NCI-H460 (cell line): ENCODE results near the gene CCND3. TPM values are rescaled to one million over a fixed set of nuclear protein-coding genes. Genes with fewer than 3 reads are reported as not detected.
A peak's percentile ranks its signal among the peaks of the same experiment; 100 is the strongest.

ENCODE experiments used
- DNase-seq: peaks from one replicate; pipeline ENCODE4 v3.0.0-alpha.2; 2016; ENCODE audit warnings: low read depth; ENCODE audit errors: extremely low read depth
- total RNA-seq: library from RNA; depleted of rRNA; stranded (reverse); fragments of >200 nt; shearing (Covaris generic); gene quantifications from 2 replicates; pipeline ENCODE4 v1.2.3, GENCODE V29; 2014

Gene CCND3
- total RNA-seq, 1 experiment from 2014 or later: 18.9 TPM

DNA sequence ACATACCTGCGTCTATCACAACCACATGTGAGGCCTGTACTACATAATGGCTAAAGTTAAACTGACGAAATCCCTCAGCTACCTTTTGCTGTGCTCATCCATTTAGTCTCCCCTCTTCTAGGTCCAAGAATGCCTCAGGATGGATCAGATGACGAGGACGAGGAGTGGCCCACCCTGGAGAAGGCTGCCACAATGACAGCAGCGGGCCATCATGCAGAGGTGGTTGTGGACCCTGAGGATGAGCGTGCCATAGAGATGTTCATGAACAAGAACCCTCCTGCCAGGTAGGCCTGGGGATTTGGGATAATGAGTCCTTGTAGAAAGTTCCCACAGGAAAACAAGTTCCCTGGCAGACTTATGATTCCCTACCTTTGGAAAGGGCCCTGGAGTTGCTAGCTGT is 14.4 kb downstream of the CCND3 start:
- no peak for DNase-seq

DNA sequence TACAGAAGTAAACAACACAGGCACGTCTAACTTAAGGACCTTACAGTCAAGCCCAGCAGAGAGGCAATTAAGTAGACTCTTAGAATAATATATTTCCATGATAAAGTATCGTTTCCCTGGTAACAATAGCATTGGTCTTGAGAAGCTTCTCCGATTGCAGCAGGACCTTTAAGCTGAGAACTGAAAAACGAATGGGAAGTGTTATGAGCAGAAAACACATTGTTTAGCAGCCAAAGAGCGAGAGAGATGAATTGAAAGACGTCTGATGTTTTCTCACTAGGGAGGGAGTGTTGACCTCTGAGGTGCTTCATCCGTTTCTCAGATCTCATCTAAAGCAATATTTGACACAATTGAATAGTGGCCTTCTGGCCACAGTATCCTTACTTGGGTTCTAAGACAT is 19.5 kb downstream of the CCND3 start:
- no peak for DNase-seq

DNA sequence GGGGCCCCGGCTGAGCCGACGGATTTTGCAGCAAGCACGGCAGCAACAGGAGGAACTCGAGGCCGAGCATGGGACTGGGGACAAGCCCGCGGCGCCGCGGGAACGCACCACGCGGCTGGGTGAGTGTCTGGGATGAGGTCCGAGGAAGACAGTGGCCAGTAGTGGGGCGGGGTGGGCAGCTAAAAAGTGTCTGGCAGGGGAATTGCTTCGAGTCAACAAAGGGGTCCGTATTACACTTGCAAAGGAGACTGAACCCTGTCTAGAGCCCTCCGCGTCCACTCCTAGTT is 20.0 kb downstream of the CCND3 start:
- DNase-seq: no peak

DNA sequence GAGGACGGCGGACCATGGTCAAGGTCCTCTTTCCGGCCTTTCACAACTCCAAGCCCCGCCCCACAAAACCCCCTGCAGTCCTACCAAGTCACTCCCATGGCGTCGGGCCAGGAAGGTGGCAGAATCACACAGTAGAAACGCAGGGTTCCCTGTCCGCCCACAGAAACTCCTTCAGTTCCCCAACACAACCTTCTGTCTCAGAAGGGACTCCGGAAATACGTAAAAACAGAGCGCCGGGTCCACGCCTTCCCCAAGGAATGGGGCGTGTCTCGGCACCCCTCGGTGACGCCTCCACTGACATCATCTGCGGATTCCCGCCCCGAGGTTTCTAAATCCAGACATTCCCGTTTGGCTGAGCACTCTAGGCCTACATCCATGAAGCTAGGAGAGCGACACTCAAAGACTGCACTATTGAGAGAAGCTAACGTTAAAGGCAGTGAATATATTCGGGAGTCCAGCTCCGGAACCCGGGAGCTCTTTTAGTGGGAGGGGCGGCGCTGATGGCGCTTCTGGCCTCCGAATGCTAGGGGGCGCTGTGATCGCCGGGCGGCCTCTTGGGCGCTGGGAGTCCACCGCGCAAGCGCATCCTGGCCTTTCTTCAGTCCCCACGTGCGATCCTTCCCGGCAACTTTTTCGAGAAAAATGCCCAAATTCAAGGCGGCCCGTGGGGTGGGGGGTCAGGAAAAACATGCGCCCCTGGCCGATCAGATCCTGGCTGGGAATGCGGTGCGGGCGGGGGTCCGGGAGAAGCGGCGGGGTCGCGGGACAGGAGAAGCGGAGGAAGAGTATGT is 20.5 kb downstream of the CCND3 start, which contains the start of the genes BYSL and MED20:
BYSL (plus strand) TSS at position 579 of the 791 bp plus-strand sequence; CDS start at position 643, 64 bp downstream.
MED20 (minus strand) TSS at position 219 of the 791 bp plus-strand sequence; CDS start at position 98, 121 bp downstream.
- peak; percentile 94 for DNase-seq

DNA sequence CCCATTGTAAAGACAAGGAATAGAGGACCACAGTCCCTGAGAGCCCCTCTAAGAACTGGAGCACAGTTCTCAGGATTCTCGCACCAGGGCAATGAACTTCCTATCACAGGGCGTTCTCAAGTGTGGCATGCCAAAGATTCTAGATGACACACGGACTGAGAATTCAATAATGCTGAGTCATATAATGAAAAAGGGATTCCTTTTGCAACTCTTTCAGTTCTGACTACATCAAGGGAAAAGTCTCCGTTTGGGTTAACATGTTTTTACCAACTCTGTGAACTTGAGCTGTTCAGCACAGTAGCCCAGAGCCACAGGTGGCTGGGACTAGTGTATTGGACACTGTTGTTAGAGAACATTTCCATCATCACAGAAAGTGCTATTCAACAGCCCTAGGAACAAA is 24.1 kb downstream of the CCND3 start:
- DNase-seq: peak; percentile 90

DNA sequence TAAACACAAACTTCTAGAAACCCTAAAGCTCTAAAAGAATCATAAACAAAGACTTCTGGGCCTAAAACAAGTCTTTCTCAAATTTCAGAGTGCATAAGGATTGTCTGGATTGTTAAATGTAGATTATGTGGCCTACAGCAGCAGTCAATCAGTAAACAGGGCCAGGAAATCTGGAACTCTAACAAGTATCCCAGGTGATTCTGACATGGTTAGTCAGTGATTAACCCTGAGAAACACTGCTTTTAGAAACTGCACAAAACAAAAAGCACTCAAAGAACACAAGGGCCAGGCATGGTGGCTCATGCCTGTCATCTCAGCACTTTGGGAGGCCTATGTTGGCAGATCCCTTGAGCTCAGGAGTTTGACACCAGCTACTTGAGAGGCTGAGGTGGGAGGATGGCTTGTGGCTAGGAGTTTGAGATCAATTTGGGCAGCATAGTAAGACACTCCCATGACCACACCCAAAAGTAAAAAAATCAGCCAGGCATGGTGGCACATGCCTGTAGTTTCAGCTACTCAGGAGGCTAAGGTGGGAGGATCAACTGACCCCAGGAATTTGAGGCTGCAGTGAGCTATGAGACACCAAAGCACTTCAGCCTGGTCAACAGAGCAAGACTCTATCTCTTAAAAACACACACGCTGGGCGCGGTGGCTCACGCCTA is 26.6 kb downstream of the CCND3 start:
- DNase-seq: no peak

DNA sequence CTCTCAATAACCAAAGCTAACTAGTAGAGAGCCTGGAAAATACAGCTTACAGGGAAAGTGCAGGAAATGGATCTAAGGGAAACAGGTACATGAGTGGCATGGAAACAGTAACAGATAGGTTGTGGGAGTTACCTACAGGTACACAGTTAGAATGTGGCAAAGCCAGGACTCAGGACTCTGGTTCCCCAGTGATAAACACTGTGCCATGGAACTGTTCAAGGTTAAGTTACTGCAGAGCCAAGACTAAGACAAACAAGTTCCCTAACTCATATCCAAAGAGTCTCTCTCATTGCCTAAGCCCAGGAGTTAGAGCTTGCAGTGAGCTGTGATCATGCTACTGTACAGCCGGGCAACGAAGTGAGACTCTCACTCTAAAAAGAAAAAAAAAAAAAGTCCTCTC is 27.3 kb downstream of the CCND3 start:
- DNase-seq: no peak

DNA sequence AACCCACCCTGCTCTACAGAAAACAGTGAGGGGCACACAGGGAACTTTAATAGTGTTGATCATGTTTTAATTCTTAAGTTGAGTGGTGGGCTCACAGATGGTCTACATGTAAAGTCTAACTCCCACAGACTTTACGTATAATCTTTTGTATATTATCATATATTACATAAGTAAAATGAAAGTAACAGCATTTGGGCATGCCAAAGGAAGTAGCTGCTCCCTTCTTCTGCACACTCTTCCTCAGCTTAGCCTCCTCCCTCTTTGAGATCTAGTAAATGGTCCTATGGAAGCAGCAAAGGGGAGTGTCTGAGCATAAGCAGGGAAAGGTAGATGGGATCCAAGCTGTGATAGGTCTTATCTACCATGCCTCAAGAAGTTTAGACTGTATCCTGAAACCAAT is 31.9 kb downstream of the CCND3 start:
- no peak for DNase-seq

DNA sequence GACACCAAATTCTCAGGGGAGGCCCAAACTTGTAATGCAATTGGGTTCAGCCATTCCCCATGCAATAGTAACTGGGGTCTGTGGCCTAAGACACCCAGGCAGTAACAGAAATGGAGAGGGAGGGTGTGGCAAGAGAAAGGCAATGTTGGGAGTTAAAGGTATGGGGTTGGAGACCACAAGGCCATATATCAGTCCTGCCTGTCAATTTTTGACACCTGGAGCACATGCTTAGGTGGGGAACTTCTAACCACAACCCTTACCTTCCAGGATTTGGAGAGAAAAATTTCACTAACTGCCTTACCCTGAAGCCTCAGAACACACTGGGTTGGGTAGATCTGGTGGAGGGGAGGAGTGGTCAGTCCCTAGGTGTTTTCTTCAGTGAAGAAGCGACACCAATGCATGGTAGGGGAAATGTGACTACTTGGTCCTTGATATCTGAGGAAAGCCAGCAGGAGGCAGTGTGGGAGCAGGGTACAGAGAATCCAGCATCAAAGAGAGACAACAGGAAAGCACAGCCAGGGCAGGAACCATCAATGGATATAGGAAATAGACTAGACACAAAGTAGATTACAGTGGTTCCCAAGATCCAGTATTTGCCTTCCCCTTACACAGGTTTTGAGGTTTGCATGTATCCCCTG is 39.6 kb downstream of the CCND3 start:
- DNase-seq: no peak

DNA sequence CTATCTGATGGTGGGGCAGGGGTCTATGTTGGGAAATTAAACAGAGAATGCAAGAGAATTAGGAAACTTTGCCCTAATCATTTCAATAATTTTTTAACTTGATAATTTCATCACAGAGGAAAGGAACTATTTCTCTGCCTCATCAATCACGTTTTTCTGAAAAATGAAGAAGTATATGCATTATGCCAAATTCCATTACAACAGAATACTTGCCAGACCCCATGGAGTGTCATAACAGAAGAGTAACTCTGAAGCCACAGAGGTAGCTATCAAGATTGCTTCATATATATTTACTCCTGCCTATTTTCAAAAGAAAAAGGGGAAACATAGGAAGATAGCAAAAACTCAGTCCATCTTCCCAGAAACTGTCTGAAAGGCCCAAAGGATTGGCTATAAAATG is 40.7 kb downstream of the CCND3 start:
- no peak for DNase-seq

DNA sequence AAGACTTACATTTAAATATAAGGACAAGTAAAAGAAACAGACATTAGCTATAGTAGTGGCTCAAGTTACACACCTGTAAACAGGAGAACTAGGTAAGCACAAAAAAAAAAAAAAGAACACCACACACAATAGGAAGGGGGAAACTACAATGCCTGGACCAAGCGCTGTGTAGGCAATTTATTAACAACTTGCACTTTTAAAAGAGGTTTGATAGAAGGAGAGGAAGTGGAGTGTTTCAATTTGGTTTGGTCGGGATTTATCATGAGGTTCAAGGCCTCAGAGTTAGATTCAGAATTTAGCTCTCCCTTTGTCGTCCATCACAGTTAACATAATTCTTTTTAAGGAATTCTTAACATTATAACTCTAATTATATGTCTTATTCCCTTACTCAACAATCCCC is 45.3 kb downstream of the CCND3 start:
- DNase-seq: no peak

DNA sequence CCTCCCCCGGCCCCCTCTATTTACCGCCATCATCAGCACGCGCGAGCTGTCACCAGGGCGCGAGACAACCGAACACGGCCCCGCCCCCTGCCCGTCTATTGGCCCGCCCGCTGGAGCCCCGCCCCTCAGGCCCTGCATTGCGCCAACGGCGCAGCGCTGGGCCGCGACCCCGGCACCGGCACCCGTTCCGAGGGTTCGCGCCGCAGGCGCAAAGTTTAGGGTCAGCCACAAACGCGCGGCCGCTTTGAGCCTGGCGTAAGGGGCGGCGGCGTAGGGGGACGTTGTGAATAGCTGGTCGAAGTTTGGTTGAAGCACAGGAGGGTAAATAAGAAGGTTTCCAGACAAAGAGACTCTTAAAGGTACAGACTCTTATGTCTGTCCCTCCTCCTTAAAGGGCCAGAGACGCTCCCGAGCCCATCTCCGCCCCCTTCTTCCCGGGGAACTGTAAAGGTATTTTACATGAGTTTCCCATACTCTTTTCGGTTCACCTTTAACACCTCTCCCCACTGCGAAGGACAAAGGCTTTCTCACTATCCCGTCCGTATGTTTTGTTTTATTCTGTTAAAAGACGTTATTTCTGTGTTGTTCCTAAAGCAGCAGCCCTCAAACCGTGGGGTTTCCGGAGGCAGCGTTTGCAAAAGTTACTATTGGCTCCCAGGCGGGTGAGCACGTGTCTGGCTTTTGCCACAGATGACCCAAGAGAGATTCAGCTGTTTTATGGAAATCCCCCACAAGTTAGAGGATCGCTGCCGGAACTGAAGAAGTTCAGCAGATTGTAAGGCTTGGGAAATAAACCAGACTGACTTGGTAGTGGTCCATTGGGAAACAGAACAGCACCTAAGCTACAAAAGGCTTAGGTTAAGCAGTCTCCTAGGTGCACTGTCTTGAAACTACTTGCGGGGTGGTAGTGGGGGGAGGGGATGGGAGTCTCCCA is 46.0 kb downstream of the CCND3 start, which contains the start of gene USP49:
USP49 (minus strand) TSS at position 76 of the 934 bp plus-strand sequence. CDS start 88,392 bp downstream, outside the sequence.
- DNase-seq: peak; percentile 63

DNA sequence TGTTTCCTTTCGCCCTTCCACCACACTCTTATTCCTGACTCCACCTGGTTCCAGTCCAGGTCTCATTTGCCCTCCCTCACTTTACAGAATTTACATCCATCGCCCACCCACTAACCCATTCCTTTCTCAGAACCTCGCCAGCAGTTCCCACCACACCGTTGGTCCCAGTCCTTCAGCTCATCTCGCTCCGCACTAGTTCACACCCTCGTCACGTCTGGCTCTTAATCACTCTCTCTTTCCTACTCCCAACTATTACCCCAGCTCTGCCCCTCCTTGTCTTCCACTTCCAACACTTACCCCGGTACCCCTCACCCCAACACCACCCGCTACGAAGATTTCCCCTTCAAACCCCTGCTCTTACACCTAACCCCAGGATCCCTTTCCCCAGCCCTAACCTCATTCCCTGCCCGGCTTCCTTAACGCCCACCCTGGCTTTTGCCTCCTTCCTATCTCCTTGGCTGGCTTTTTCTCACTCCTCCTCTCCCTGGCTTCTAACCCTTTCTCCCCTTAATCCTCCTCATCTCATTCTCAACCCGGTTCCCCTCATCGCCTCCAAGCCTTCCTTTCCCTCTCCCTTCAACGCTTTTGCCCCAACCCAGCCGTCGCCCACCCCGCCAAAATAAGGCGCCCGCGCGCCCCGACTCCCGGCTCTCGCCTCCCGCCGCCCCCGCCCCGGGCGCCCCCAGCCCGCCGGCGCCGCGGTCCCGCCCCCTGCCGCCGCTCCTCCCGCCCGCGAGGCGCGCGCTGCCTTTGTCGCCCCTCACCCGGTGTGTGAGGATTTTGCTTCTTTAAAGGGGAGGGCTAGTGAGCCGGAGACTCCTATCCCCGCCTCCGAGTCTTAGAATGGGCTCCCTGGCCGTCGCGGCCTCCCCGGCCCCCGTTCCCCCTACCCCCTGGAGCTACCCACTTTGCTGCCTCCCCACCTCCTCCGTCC is 47.0 kb downstream of the CCND3 start:
- no peak for DNase-seq

DNA sequence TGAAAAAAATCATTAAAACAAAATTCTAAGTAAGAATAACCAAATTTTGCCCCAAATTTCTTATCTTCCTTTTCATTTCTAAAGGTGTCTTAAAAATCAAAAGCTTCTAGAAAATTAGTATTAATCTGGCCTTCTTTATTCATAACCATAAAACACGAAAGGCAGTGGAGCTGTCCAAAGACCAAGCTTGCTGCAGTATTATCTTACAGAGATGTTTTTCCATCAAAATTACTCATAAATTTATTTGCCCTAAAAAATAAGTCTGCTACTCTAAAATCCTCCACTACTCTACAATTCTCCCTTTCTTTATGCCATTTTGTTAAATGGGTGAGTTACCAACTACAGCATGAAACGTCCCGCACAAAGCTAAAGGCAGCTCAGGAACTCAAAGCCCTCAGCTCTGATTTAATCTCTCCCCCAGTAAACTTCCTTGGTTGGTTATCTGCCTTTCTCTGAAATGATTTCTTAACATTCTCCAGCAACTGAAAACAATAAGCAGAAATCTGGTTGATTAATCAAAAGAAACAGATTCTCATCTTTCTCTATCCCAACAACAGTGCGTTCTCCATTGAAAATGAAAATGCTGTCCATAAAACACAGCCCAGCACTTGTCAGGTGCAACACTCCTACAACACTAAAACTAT is 48.6 kb downstream of the CCND3 start:
- no peak for DNase-seq

DNA sequence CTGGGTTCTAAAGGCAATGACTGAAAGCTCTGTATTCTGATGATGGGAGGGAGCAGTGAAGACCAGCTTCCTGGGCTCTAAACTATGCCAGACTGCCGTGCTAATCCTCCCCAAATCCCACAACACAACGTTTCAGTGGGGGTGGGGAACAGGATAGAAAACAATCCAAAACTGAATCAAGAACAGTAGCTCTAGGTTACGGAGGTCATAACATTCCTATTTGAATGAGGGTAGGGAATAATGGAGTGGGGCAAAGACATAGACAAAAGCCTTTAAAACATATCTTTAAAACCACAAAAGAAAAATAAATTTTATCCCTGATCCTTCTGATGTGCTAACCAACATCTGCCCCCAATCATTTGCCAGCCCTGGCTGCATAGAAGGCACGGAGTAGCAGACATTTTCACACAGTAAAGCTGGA is 54.3 kb downstream of the CCND3 start:
- DNase-seq: no peak

DNA sequence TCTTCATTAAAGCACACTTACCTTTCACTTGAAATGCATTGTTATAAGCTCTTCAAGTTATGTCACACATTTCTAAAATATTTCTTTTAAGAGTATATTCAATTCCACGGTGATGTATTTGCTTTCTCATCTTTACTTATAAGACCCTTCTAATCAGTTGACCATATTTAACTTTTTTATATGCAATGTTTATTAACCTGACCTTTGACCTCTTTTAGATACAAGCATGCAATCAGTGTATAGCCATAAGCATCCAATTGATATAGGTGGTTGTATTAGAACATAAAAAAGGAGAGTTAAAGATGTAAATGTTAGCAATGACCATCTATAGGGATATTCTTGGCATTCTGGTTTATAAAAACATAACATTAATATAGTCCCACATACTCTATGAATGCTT is 55.7 kb downstream of the CCND3 start:
- DNase-seq: no peak

DNA sequence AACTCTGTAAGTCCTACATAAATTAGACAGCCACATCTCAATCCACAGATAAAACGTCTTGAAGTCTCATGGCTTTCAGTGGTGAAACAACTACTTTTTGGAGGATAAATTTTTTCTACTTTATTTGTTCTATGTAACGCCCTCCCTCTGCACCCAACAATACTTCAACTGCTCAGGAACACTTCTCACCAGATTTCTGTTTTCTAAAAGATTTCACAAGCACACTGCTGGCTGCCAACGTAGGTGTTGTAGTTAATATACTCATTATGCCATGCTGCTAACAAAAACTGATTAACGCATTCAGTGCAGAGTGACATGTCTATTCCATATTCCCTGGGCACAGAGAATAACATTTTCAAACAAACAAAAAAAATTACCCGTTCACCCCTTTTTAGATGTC is 56.7 kb downstream of the CCND3 start:
- no peak for DNase-seq
